GM19099 (cell line): ENCODE data around the gene SART1.

Source experiments
- POLR2A ChIP-seq: IDR thresholded peaks from 3 replicates; pipeline ENCODE4 v1.6.1; 2011; ENCODE audit warnings: low read depth; ENCODE audit not compliant: insufficient read length; ENCODE audit errors: extremely low read depth

SART1 gene

GRCh38 chr11:65945941-65946558, 15.5 kb upstream of the SART1 start:
- no peak for TF ChIP-seq POLR2A

- TF ChIP-seq POLR2A: no peak
Measured at GRCh38 chr11:65946655-65947054, 14.9 kb upstream of the SART1 start.

GRCh38 chr11:65947133-65947532, 14.4 kb upstream of the SART1 start:
- no peak for TF ChIP-seq POLR2A

- TF ChIP-seq POLR2A: no peak
Measured at GRCh38 chr11:65947603-65948125, 13.9 kb upstream of the SART1 start.

GRCh38 chr11:65952052-65952521, 9.4 kb upstream of the SART1 start:
- TF ChIP-seq POLR2A: no peak

GRCh38 chr11:65953471-65953870, 8.1 kb upstream of the SART1 start:
- no peak for TF ChIP-seq POLR2A

GRCh38 chr11:65954771-65955170, 6.8 kb upstream of the SART1 start:
- no peak for TF ChIP-seq POLR2A

GRCh38 chr11:65958291-65958690, 3.2 kb upstream of the SART1 start:
- TF ChIP-seq POLR2A: no peak

DNA sequence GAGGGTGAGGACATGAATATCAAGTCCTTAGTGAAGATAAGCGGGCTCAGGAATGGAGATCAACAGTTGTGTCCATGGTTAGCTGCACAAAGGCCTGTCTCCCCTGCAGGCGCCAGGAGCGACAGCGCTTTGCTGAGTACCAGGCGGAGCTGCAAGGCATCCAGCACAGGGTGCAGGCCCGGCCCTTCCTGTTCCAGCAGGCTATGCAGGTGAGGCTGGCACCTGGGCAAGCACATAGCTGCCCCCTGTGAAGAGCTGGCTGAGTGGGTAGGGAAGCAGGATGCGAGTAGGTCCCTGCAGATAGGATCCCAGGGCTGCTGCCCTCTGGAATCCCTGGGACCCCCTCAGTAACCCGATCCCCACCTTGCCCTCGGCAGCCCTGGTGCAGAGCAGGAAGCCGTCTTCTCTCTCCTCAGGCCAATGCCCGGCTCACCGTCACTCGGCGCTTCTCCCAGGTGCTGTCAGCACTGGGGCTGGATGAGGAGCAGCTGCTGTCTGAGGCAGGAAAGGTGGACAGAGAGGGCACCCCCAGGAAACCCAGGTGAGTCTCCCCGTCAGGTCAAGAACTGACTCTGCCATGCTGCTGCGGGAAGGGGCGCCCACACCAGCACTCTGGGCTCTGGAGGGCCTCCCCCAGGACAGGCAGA, 2.6 kb upstream of the SART1 start:
- no peak for TF ChIP-seq POLR2A

- TF ChIP-seq POLR2A: no peak
Measured at GRCh38 chr11:65960824-65961266, 689 bp upstream of the SART1 start.

DNA sequence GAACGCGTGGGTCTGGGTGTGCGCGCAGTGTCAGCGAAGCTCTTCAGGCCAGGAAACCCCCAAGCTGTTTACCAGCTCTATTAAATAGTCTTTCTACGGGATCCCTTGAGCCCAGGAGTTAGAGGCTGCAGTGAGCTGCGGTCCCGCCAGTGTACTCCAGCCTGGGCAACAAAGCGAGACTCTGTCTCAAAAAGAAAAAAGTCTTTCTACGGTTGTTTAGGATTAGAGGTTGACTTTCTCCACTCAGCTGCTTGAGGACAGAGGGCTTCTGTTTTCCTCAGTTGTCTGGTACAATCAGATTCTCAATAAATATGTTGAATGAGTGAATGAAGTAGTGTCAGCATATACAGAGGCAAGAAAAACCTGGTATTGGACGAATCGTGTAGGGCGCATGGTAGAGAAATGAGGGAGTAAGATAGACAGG, 619 bp downstream of the SART1 start:
- no peak for TF ChIP-seq POLR2A

DNA sequence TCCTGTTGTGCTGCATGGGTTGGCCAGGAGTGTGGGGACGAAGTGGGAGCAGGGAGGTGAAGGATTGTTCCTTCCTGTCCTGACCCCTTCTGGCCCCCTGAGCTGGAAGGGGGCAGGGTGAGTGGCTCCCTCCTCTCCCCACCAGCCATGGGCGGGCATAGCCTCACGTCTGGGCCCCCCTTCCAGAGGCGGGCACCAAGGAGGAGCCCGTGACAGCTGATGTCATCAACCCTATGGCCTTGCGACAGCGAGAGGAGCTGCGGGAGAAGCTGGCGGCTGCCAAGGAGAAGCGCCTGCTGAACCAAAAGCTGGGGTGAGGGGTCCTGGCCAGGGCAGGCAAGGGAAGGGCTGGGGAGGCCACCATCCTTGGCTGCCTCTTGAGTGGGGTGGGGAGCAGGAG, 3.4 kb downstream of the SART1 start:
- TF ChIP-seq POLR2A: no peak

DNA sequence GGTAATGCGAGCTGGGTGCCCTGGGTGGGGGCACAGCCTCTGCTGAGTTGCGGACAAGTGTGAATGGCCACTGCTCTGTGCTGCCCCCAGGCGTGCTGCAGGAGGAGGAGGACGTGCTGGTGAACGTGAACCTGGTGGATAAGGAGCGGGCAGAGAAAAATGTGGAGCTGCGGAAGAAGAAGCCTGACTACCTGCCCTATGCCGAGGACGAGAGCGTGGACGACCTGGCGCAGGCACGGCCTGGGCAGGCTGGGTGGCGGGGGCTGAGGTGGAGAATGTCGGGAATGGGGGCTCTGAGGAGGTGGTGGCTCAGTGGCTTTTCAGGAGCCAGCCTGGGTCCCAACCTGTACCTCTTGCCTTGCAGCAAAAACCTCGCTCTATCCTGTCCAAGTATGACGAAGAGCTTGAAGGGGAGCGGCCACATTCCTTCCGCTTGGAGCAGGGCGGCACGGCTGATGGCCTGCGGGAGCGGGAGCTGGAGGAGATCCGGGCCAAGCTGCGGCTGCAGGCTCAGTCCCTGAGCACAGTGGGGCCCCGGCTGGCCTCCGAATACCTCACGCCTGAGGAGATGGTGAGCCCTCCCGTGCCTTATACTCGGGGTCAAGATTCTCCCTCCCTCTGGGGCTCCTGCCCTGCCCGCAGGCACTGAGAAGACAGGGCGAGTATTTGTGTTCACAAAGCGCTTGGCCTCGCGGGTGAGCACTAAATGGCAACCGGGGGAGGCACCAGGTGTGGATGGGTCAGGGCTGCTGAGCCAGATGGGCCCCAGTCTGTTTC, 4.6 kb downstream of the SART1 start:
- no peak for TF ChIP-seq POLR2A

DNA sequence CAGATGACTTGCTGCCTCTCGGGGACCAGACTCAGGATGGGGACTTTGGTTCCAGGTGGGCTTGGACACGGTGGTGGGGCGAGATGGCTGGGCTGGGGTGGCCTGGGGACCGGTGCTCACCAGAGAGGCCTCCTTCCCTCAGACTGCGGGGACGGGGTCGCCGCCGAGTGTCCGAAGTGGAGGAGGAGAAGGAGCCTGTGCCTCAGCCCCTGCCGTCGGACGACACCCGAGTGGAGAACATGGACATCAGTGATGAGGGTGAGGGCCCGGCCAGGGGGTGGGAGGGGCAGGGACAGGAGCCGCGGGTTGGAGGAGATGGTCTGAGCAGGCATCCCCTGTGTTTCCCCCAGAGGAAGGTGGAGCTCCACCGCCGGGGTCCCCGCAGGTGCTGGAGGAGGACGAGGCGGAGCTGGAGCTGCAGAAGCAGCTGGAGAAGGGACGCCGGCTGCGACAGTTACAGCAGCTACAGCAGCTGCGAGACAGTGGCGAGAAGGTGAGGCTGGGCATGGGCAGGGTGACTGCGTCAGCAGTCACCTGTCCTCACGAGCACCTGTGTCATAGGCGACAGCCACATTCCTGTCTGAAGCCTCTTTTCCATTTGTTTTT, 5.9 kb downstream of the SART1 start:
- no peak for TF ChIP-seq POLR2A
